ENCODE measurements around the gene ABI3BP. TPM values are rescaled to one million over a fixed set of nuclear protein-coding genes. Genes with fewer than 3 reads are reported as not detected.

Gene ABI3BP
- total and polyA plus RNA-seq, 4 donors, result 21.9 to 87.5 (median 59.9) TPM

GRCh38 chr3:100761211-100761942 is 231.8 kb downstream of the ABI3BP start:
- Histone ChIP-seq H3K9me3 (ENCODE audit: control insufficient read depth in 4 of 4, insufficient read depth in 3 of 4, low read length in 3 of 4) (no peaks in the 10 kb centered on the region), H3K4me3 (no peak overlapping the region), H3K36me3 (ENCODE audit: control insufficient read depth in 4 of 4, insufficient read depth in 4 of 4, low read length in 4 of 4) (peaks cover 0 to 2% (median 0%) of the 10 kb centered on the region in 4 donors), H3K9ac (ENCODE audit: insufficient read depth in 1 of 2, low read length in 2 of 2) (no peak overlapping the region), H3K27ac (ENCODE audit: low read depth in 1 of 2, low read length in 1 of 2) (no peak overlapping the region), H3K4me1 (ENCODE audit: control insufficient read depth in 5 of 5, insufficient read depth in 5 of 5, low read length in 5 of 5) (peaks cover 0 to 23% (median 7%) of the 10 kb centered on the region in 5 donors), H3K27me3 (ENCODE audit: control insufficient read depth in 3 of 3, insufficient read depth in 3 of 3, low read length in 2 of 3) (no peaks in the 10 kb centered on the region)
- no peak for ATAC-seq (ENCODE audit: insufficient read depth, low FRiP score)
- 73 to 82% methylated on average over 1 of the region's 1 CpG for WGBS, 2 donors
- DNase-seq, result no peak
- TF ChIP-seq CTCF (IDR thresholded peaks at IDR 0.05; ENCODE audit: control extremely low read depth, extremely low read depth), result no peak

- Histone ChIP-seq H3K36me3 (ENCODE audit: control insufficient read depth in 4 of 4, insufficient read depth in 4 of 4, low read length in 4 of 4) (peaks cover 0 to 2% (median 0%) of the 10 kb centered on the region in 4 donors), H3K27ac (ENCODE audit: low read depth in 1 of 2, low read length in 1 of 2) (no peak overlapping the region), H3K9ac (ENCODE audit: insufficient read depth in 1 of 2, low read length in 2 of 2) (peak overlapping the region; percentile 41 to 54), H3K9me3 (ENCODE audit: control insufficient read depth in 4 of 4, insufficient read depth in 3 of 4, low read length in 3 of 4) (no peaks in the 10 kb centered on the region), H3K27me3 (ENCODE audit: control insufficient read depth in 3 of 3, insufficient read depth in 3 of 3, low read length in 2 of 3) (no peaks in the 10 kb centered on the region), H3K4me3 (no peak overlapping the region), H3K4me1 (ENCODE audit: control insufficient read depth in 5 of 5, insufficient read depth in 5 of 5, low read length in 5 of 5) (peaks cover 0 to 23% (median 7%) of the 10 kb centered on the region in 5 donors)
- DNase-seq, result peak in 1 of 3 donors; percentile 42
- TF ChIP-seq CTCF (IDR thresholded peaks at IDR 0.05; ENCODE audit: control extremely low read depth, extremely low read depth), result no peak
- 43 to 74% methylated on average over 4 of the region's 4 CpGs for WGBS, 2 donors
- ATAC-seq (ENCODE audit: insufficient read depth, low FRiP score), result no peak
Observed at GRCh38 chr3:100760377-100760776, 232.8 kb downstream of the ABI3BP start.

GRCh38 chr3:100759950-100760349 is 233.3 kb downstream of the ABI3BP start:
- Histone ChIP-seq H3K4me1 (ENCODE audit: control insufficient read depth in 5 of 5, insufficient read depth in 5 of 5, low read length in 5 of 5) (peaks cover 0 to 23% (median 8%) of the 10 kb centered on the region in 5 donors), H3K9ac (ENCODE audit: insufficient read depth in 1 of 2, low read length in 2 of 2) (no peak overlapping the region), H3K27me3 (ENCODE audit: control insufficient read depth in 3 of 3, insufficient read depth in 3 of 3, low read length in 2 of 3) (no peaks in the 10 kb centered on the region), H3K4me3 (no peak overlapping the region), H3K36me3 (ENCODE audit: control insufficient read depth in 4 of 4, insufficient read depth in 4 of 4, low read length in 4 of 4) (peaks cover 0 to 6% (median 0%) of the 10 kb centered on the region in 4 donors), H3K27ac (ENCODE audit: low read depth in 1 of 2, low read length in 1 of 2) (no peak overlapping the region), H3K9me3 (ENCODE audit: control insufficient read depth in 4 of 4, insufficient read depth in 3 of 4, low read length in 3 of 4) (no peaks in the 10 kb centered on the region)
- peak in 2 of 3 donors; percentile 45 to 50 for DNase-seq
- no peak for TF ChIP-seq CTCF (IDR thresholded peaks at IDR 0.05; ENCODE audit: control extremely low read depth, extremely low read depth)
- no peak for ATAC-seq (ENCODE audit: insufficient read depth, low FRiP score)
